ENCODE data around the gene RREB1.

DNA sequence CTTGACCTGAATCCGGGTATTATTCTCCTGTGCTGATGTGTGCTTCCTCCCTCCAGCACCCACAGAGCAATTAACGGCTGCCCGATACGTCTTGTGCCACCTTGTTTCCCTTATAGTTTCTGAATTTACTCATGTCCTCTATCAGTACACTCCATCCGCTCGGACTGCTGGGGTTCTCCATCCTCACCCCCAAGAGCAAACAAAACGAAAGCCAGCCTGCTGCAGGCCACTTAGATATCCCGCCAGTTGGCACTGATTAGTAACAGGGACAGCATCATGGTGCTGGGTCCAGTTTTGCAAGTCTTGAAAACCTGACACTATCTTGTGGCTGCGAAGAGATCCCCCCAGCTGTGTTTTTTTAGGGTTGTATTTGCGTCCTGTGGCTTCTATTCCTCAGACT is 133.4 kb downstream of the RREB1 start:
- TF ChIP-seq, protein P1, sequence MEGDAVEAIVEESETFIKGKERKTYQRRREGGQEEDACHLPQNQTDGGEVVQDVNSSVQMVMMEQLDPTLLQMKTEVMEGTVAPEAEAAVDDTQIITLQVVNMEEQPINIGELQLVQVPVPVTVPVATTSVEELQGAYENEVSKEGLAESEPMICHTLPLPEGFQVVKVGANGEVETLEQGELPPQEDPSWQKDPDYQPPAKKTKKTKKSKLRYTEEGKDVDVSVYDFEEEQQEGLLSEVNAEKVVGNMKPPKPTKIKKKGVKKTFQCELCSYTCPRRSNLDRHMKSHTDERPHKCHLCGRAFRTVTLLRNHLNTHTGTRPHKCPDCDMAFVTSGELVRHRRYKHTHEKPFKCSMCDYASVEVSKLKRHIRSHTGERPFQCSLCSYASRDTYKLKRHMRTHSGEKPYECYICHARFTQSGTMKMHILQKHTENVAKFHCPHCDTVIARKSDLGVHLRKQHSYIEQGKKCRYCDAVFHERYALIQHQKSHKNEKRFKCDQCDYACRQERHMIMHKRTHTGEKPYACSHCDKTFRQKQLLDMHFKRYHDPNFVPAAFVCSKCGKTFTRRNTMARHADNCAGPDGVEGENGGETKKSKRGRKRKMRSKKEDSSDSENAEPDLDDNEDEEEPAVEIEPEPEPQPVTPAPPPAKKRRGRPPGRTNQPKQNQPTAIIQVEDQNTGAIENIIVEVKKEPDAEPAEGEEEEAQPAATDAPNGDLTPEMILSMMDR (IDR thresholded peaks at IDR 0.05 in 8 of 11, conservative IDR thresholded peaks at IDR 0.05 in 3 of 11) = no peak
- no peak for TF ChIP-seq POLR2AphosphoS5 (IDR thresholded peaks at IDR 0.05)
